ENCODE data around the gene TEX2. TPM values are rescaled to one million over a fixed set of nuclear protein-coding genes. Genes with fewer than 3 reads are reported as not detected.

Gene TEX2
- total and polyA plus RNA-seq, 2 donors (not counting 1 experiment from before 2014, with no cell fraction given): 4.0 to 7.6 TPM

DNA sequence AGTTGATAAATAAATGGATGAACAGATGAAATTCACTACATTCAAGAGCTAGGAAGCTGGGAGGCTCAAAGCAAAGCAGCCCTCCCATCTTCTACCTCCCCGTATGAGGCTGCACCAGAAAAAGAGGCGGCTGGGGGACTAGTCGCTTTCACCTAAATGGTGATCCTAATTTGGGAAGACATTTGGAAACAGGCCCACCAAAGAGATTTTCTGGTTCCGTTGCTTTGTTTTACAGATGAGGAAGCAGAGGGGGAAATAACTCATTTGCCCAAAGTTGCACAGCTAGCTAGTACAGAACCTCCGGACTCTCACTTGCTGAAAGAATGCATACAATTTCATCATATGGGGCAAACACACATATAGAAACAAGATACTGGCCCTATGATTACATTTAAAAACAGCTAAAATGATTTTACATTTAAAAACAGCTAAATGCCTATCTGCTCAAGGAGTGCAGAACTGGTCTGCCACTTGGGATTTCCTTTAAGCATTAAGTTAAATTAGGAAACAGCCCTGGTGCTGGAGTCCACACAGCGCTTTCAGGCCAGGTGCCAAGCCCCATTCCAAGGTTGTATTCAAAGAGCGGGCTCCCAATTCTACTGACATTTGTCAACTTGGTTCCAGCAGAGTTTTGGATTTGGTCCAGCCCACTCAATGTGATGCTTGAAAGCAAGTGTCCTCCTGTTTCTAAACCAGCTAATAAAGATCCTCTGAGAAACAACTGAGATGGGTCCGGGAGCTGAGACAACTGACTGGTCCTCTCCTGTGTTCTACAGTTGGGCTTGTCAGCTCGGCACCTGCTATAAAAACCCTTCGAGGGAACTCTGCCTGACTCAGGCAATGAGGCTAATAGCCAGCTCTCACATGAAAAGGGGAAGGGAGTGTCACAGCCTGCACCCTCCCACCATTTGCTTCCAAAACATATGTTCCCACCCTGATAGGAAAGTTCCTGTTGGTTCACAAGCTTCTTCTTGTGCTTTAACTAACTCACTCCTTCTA lies 144.8 kb downstream of the TEX2 start:
- no peak overlapping the region for H3K27ac ChIP-seq (ENCODE audit: low read length in 2 of 2)
- no peak for DNase-seq
- Mint-ChIP-seq H3K4me3 (no peak overlapping the region), H3K27me3 (no peaks in the 10 kb centered on the region), H3K9me3 (ENCODE audit: insufficient read depth) (no peaks in the 10 kb centered on the region), H3K4me1 (peaks cover 14% of the 10 kb centered on the region), H3K27ac (no peak overlapping the region)
- H2AFZ ChIP-seq (ENCODE audit: insufficient read depth, low read depth, low read length, poor library complexity, severe bottlenecking): no peak overlapping the region
- WGBS (ENCODE audit: insufficient coverage): 71% methylated on average over 5 of the region's 10 CpGs
- H3K4me3 ChIP-seq (ENCODE audit: control extremely low read depth in 1 of 5, extremely low read depth in 1 of 5, insufficient read depth in 1 of 5, low read depth in 2 of 5, low read length in 4 of 5): no peak overlapping the region
- intact Hi-C loops (cut with micrococcal nuclease): no loop called here
- no peak for TF ChIP-seq EZH2 (IDR thresholded peaks at IDR 0.05; ENCODE audit: borderline replicate concordance, insufficient read depth, low read depth, low read length, poor library complexity, severe bottlenecking)
- no peaks in the 10 kb centered on the region for H4K20me1 ChIP-seq (ENCODE audit: control insufficient read depth, insufficient read depth, low read length, poor library complexity, severe bottlenecking)
- no peaks in the 10 kb centered on the region for H3K27me3 ChIP-seq (replicated peaks in 1 of 4; ENCODE audit: control extremely low read depth in 1 of 4, control insufficient read depth in 3 of 4, insufficient read depth in 4 of 4, low read length in 3 of 4)
- no peak overlapping the region for H3K4me2 ChIP-seq (replicated peaks; ENCODE audit: low read depth, low read length, poor library complexity, severe bottlenecking)
- H3K36me3 ChIP-seq (replicated peaks in 1 of 2; ENCODE audit: control extremely low read depth in 1 of 2, control insufficient read depth in 1 of 2, extremely low read depth in 1 of 2, insufficient read depth in 2 of 2, low read length in 1 of 2): no peaks in the 10 kb centered on the region
- no peak for ATAC-seq (ENCODE audit: low read depth)
- H3K9ac ChIP-seq (ENCODE audit: low read length): no peak overlapping the region
- no peaks in the 10 kb centered on the region for H3K9me3 ChIP-seq (ENCODE audit: control extremely low read depth in 1 of 3, control insufficient read depth in 2 of 3, insufficient read depth in 1 of 3, low read length in 2 of 3)
- peaks cover 4% of the 10 kb centered on the region for H3K79me2 ChIP-seq (ENCODE audit: control insufficient read depth, insufficient read depth, low read length)
- ChIA-PET POLR2A (no interaction called here), CTCF (interaction anchor here (0.6 to 4.3 kb wide), 6 partner anchors 15 to 228 kb away, joined by 3 to 22 read pairs (median 6); no protein-coding TSS in a partner anchor)
- peaks cover 10 to 18% of the 10 kb centered on the region in 2 donors for H3K4me1 ChIP-seq (ENCODE audit: control insufficient read depth in 2 of 2, insufficient read depth in 2 of 2, low read length in 2 of 2)

- peaks cover 8 to 17% of the 10 kb centered on the region in 2 donors for H3K4me1 ChIP-seq (ENCODE audit: control insufficient read depth in 2 of 2, insufficient read depth in 2 of 2, low read length in 2 of 2)
- no peaks in the 10 kb centered on the region for H3K9me3 ChIP-seq (ENCODE audit: control extremely low read depth in 1 of 3, control insufficient read depth in 2 of 3, insufficient read depth in 1 of 3, low read length in 2 of 3)
- no peak for TF ChIP-seq EZH2 (IDR thresholded peaks at IDR 0.05; ENCODE audit: borderline replicate concordance, insufficient read depth, low read depth, low read length, poor library complexity, severe bottlenecking)
- TF ChIP-seq, protein P1, sequence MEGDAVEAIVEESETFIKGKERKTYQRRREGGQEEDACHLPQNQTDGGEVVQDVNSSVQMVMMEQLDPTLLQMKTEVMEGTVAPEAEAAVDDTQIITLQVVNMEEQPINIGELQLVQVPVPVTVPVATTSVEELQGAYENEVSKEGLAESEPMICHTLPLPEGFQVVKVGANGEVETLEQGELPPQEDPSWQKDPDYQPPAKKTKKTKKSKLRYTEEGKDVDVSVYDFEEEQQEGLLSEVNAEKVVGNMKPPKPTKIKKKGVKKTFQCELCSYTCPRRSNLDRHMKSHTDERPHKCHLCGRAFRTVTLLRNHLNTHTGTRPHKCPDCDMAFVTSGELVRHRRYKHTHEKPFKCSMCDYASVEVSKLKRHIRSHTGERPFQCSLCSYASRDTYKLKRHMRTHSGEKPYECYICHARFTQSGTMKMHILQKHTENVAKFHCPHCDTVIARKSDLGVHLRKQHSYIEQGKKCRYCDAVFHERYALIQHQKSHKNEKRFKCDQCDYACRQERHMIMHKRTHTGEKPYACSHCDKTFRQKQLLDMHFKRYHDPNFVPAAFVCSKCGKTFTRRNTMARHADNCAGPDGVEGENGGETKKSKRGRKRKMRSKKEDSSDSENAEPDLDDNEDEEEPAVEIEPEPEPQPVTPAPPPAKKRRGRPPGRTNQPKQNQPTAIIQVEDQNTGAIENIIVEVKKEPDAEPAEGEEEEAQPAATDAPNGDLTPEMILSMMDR (IDR thresholded peaks at IDR 0.05): no peak
- H3K27me3 ChIP-seq (replicated peaks in 1 of 4; ENCODE audit: control extremely low read depth in 1 of 4, control insufficient read depth in 3 of 4, insufficient read depth in 4 of 4, low read length in 3 of 4): no peaks in the 10 kb centered on the region
- Mint-ChIP-seq H3K9me3 (ENCODE audit: insufficient read depth) (no peaks in the 10 kb centered on the region), H3K27me3 (no peaks in the 10 kb centered on the region), H3K27ac (no peak overlapping the region), H3K4me3 (no peak overlapping the region), H3K4me1 (peaks cover 11% of the 10 kb centered on the region)
- POLR2A ChIA-PET: no interaction called here
- H3K79me2 ChIP-seq (ENCODE audit: control insufficient read depth, insufficient read depth, low read length): no peaks in the 10 kb centered on the region
- no peak for DNase-seq
- 89% methylated on average over 5 of the region's 7 CpGs for WGBS (ENCODE audit: insufficient coverage)
- CTCF ChIA-PET: interaction anchor here (0.8 to 3.0 kb wide), 5 partner anchors 12 to 90 kb away, joined by 3 to 9 read pairs (median 3); no protein-coding TSS in a partner anchor
- H4K20me1 ChIP-seq (ENCODE audit: control insufficient read depth, insufficient read depth, low read length, poor library complexity, severe bottlenecking): no peaks in the 10 kb centered on the region
- intact Hi-C loops (cut with micrococcal nuclease): no loop called here
- no peak overlapping the region for H2AFZ ChIP-seq (ENCODE audit: insufficient read depth, low read depth, low read length, poor library complexity, severe bottlenecking)
- ATAC-seq (ENCODE audit: low read depth): no peak
- no peak overlapping the region for H3K4me2 ChIP-seq (replicated peaks; ENCODE audit: low read depth, low read length, poor library complexity, severe bottlenecking)
- no peaks in the 10 kb centered on the region for H3K36me3 ChIP-seq (replicated peaks in 1 of 2; ENCODE audit: control extremely low read depth in 1 of 2, control insufficient read depth in 1 of 2, extremely low read depth in 1 of 2, insufficient read depth in 2 of 2, low read length in 1 of 2)
- no peak overlapping the region for H3K27ac ChIP-seq (ENCODE audit: low read length in 2 of 2)
- H3K4me3 ChIP-seq (ENCODE audit: control extremely low read depth in 1 of 5, extremely low read depth in 1 of 5, insufficient read depth in 1 of 5, low read depth in 2 of 5, low read length in 4 of 5): no peak overlapping the region
- no peak overlapping the region for H3K9ac ChIP-seq (ENCODE audit: low read length)
Observed at GRCh38 chr17:64115822-64116534, 147.1 kb downstream of the TEX2 start.
